K562 (cell line): ENCODE measurements around the gene UGT1A9.

Source experiments
- BHLHE40 ChIP-seq: IDR thresholded peaks from 2 replicates; pipeline ENCODE4 v1.6.1; 2011; ENCODE audit warnings: low read length, improper control_type of control experiment
- DNMT1 ChIP-seq: fragments of 450-650 bp; IDR thresholded peaks from 2 replicates; pipeline ENCODE4 v1.6.1; 2016; ENCODE audit warnings: antibody characterized with exemption, mild to moderate bottlenecking
- EP300 ChIP-seq: IDR thresholded peaks from 2 replicates; pipeline ENCODE4 v1.6.1; 2012; ENCODE audit warnings: low read length, improper control_type of control experiment
- PHB2 ChIP-seq: fragments of 450-650 bp; IDR thresholded peaks from 2 replicates; pipeline ENCODE4 v1.6.1; 2017; ENCODE audit warnings: low read depth
- TRIM28 ChIP-seq: fragments of 450-650 bp; IDR thresholded peaks from 2 replicates; pipeline ENCODE4 v1.6.1; 2017
- ZFP91 ChIP-seq: sonication (generic); formaldehyde crosslinking; IDR thresholded peaks from 2 replicates; pipeline ENCODE4 v1.8.0; 2022; ENCODE audit warnings: mild to moderate bottlenecking, missing genetic modification reagents
- ZNF124 ChIP-seq: sonication (generic); formaldehyde crosslinking; IDR thresholded peaks from 2 replicates; pipeline ENCODE4 v1.8.1; 2022; ENCODE audit warnings: missing genetic modification reagents
- ZNF133 ChIP-seq: fragments of 250-450 bp; sonication (Bioruptor Pico); IDR thresholded peaks from 2 replicates; pipeline ENCODE4 v1.4.0; 2020; ENCODE audit warnings: mild to moderate bottlenecking
- TF ChIP-seq, protein P1 (sequence below), 3 experiments: IDR thresholded peaks in 2 of 3; conservative IDR thresholded peaks in 1 of 3; 2 replicates each; pipeline ENCODE4 v1.5.1; 2011 to 2012; ENCODE audit warnings: low read length in 3 of 3, mild to moderate bottlenecking in 3 of 3, control low read depth in 2 of 3, improper control_type of control experiment in 1 of 3, inconsistent platforms in 1 of 3, low read depth in 1 of 3, mixed read lengths in 1 of 3, moderate library complexity in 1 of 3; ENCODE audit not compliant: insufficient read depth in 2 of 3
- TF ChIP-seq, protein P2 (sequence below): sonication (generic); formaldehyde crosslinking; IDR thresholded peaks from 2 replicates; pipeline ENCODE4 v1.8.1; 2022; ENCODE audit warnings: missing genetic modification reagents
- TF ChIP-seq, protein P3 (sequence below), 2 experiments: IDR thresholded peaks; 2 replicates each; pipeline ENCODE4 v1.6.1; 2011; ENCODE audit warnings: borderline replicate concordance in 1 of 2, control low read depth in 1 of 2, low read depth in 1 of 2, low read length in 1 of 2, mild to moderate bottlenecking in 1 of 2, mixed read lengths in 1 of 2, moderate library complexity in 1 of 2; ENCODE audit not compliant: insufficient read depth in 1 of 2, insufficient read length in 1 of 2, poor library complexity in 1 of 2, severe bottlenecking in 1 of 2; ENCODE audit errors: extremely low read depth in 1 of 2

- TF ChIP-seq ZNF124 (no peak), EP300 (no peak), PHB2 (no peak), ZNF133 (CRISPR knock-in tag) (no peak), ZFP91 (CRISPR knock-in tag) (no peak), BHLHE40 (no peak), TRIM28 (no peak), DNMT1 (no peak)
- TF ChIP-seq, protein P1, sequence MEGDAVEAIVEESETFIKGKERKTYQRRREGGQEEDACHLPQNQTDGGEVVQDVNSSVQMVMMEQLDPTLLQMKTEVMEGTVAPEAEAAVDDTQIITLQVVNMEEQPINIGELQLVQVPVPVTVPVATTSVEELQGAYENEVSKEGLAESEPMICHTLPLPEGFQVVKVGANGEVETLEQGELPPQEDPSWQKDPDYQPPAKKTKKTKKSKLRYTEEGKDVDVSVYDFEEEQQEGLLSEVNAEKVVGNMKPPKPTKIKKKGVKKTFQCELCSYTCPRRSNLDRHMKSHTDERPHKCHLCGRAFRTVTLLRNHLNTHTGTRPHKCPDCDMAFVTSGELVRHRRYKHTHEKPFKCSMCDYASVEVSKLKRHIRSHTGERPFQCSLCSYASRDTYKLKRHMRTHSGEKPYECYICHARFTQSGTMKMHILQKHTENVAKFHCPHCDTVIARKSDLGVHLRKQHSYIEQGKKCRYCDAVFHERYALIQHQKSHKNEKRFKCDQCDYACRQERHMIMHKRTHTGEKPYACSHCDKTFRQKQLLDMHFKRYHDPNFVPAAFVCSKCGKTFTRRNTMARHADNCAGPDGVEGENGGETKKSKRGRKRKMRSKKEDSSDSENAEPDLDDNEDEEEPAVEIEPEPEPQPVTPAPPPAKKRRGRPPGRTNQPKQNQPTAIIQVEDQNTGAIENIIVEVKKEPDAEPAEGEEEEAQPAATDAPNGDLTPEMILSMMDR (IDR thresholded peaks at IDR 0.05 in 2 of 3, conservative IDR thresholded peaks at IDR 0.05 in 1 of 3; ENCODE audit: insufficient read depth in 2 of 3, low read depth in 1 of 3, low read length in 3 of 3), result no peak
- TF ChIP-seq, protein P2, sequence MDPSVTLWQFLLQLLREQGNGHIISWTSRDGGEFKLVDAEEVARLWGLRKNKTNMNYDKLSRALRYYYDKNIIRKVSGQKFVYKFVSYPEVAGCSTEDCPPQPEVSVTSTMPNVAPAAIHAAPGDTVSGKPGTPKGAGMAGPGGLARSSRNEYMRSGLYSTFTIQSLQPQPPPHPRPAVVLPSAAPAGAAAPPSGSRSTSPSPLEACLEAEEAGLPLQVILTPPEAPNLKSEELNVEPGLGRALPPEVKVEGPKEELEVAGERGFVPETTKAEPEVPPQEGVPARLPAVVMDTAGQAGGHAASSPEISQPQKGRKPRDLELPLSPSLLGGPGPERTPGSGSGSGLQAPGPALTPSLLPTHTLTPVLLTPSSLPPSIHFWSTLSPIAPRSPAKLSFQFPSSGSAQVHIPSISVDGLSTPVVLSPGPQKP (CRISPR knock-in tag), result no peak
- TF ChIP-seq, protein P3, sequence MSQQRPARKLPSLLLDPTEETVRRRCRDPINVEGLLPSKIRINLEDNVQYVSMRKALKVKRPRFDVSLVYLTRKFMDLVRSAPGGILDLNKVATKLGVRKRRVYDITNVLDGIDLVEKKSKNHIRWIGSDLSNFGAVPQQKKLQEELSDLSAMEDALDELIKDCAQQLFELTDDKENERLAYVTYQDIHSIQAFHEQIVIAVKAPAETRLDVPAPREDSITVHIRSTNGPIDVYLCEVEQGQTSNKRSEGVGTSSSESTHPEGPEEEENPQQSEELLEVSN (IDR thresholded peaks at IDR 0.05; ENCODE audit: borderline replicate concordance in 1 of 2, extremely low read depth in 1 of 2, insufficient read depth in 1 of 2, insufficient read length in 1 of 2, low read depth in 1 of 2, low read length in 1 of 2, poor library complexity in 1 of 2, severe bottlenecking in 1 of 2), result no peak
These were observed 3.3 kb downstream of the UGT1A9 start for GRCh38 chr2:233674995-233675394.
